GM21390 (cell line): ENCODE data around the gene TH.
"Not testable (repeated sequence)": the region's sequence is repeated elsewhere in the genome, so short reads cannot be mapped to it uniquely, and the experiment has no call there.

Experiments
- ATAC-seq: cut with Tn5 transposase; IDR thresholded peaks from one replicate; pipeline ENCODE4 v1.9.1; 2021; ENCODE audit not compliant: unreplicated experiment

Gene TH

GRCh38 chr11:2132246-2132645 lies 39.4 kb downstream of the TH start:
- no peak for ATAC-seq

DNA sequence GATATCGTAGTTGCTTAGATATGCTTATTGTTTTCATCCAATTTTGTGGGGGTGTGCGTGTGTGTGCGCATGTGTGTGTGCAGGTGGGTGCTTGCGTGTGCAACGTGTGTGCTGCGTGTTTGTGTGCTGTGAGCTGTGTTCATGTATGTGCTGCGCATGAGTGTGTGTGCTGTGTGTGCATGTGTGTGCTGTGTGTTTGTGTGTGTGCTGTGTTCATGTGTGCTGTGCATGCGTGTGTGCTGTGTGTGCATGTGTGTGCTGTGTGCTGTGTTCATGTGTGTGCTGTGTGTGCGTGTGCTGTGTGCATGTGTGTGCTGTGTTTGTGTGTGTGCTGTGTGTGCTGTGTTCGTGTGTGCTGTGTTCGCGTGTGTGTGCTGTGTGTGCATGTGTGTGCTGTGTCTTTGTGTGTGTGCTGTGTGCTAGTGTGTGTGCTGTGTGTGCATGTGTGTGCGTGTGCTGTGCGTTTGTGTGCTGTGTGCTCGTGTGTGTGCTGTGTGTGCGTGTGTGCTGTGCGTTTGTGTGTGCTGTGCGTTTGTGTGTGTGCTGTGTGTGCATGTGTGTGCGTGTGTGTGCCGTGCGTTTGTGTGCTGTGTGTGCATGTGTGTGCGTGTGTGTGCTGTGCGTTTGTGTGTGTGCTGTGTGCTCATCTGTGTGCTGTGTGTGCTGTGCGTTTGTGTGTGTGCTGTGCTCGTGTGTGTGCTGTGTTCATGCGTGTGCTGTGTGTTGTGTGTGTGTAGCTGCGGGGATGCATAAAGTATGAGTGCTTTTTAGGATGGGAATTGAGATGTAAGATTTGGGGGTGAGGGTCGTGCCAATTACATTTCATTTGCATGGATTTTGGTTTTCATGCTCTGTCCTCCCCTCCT lies 40.0 kb downstream of the TH start:
- no peak for ATAC-seq

DNA sequence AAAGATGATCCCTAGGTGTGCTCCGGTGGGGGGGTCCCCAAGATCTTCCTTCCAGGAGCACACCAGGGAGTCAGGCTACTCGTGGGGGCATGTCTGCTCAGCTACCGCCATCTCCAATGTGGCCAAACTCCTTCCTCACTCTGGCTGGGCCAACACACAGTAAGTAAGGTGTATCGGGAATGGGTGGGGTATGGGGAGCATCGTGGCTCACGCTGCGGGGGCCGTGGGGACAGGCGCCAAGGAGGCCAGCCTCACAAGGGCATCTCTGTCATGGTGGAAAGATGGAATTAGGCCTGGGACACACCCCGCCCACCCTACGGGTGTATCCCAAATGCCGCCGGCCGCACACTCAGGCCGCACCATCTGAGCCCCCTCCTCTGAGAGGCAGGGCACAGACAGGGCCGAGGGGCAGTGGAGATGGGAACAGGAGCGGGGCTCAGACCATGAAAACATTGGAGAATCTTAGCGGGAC lies 40.7 kb downstream of the TH start:
- ATAC-seq, result no peak

DNA sequence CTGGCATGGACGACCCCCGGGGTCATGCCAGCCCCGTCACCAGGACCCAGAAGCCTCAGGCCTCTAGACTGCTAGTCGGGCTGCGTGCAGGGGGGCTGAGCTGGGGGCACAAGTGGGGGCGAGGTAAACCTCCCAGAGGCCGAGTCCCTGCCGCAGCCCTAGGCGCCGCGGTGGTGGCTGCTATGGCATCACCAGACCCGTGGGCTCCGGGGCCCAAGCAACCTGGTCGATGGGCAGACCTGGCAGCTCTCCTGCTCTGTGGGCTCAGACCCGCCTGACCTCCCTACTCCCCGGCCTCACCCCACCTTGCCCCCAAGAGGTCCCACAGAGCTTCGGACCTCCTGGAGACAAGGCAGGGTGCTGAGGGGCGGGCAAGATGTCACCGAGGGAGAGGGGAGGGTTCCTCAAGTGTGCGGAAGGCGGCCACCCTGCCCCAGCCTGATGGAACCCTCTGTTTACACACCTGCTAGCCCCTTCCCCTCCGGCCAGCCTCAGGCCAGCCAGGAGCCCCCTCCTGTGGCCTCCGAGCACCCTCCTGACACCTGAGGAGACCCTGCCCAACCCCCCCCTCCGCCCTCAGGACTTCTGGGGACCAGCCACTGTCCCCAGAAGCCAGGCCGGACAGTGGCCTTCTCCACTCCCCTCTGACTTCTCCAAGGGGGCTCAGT lies 41.8 kb downstream of the TH start:
- no peak for ATAC-seq

DNA sequence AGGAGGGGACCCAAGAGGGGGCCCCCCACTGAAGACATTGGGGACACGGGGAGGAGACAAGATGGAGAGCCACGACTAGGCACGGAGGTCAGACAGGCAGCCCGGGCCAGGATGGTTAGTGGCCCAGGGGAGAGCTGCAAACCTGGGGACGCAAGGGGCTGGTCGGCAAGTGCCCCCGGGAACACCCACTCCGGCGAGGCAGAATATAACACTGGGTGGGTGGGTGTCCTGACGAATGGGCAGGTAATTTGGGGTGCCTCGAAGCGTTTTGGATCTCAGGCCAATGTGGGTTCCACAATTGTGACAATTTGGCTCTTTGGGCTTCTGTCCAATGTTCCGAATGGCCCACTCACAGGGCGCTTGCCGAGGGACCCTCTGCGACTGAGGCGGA lies 42.3 kb downstream of the TH start:
- ATAC-seq, result no peak

DNA sequence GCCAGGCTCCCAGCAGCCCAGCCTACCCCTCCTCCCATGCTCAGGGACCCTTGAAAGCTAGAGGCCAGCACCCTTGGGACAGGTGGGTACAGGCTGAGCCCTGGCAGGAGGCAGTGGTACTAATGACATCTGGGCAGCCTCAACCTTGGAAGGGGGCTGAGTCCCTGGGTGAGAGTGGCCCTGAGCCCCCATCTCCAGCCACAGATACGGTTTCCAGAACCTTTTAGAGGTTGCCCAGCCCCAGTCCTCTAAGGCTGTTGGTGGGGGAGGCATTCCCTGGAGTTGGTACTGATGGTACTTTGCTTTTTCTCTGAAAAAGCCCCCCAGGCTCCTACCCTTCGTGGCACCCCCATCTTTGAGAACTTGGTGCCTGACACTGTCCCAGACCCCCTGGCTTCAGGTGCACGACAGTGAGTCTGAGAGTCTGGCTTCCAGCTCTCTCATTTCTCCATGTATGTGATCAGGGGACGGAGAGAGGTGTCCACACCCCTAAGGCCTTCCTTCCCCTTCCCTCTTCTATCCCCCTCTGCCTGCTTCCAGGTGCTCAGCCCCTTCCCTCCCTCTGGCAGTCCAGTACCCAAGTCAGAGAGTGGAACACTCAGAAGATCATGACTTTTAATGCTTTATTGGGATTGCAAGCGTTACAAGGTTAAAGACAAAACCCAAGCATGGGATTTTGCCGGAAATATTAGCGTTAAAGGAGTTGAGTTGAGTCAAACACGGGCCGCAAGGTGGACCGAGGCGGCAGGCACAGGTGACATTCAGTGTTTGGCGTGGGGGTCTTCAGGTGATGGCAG lies 42.9 kb downstream of the TH start:
- no peak for ATAC-seq

DNA sequence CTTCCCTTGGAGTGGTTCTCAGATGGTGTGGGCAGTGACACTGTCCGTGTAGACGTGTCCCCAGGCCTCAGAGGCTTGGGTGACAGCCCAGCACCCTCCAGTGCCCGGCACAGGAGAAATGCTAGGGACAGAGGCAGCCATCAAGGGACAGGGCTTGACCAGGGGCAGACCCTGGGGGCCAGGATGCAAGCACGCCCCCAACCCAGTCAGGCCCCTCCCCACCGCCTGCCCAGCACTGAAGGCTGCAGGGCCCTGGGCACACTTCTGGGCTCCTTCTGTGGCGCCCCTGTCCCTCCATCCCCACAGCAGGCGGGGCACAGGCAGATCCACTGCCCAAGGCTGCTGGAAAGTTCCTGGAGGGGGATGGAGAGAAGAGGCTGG lies 43.5 kb downstream of the TH start:
- ATAC-seq, result no peak

DNA sequence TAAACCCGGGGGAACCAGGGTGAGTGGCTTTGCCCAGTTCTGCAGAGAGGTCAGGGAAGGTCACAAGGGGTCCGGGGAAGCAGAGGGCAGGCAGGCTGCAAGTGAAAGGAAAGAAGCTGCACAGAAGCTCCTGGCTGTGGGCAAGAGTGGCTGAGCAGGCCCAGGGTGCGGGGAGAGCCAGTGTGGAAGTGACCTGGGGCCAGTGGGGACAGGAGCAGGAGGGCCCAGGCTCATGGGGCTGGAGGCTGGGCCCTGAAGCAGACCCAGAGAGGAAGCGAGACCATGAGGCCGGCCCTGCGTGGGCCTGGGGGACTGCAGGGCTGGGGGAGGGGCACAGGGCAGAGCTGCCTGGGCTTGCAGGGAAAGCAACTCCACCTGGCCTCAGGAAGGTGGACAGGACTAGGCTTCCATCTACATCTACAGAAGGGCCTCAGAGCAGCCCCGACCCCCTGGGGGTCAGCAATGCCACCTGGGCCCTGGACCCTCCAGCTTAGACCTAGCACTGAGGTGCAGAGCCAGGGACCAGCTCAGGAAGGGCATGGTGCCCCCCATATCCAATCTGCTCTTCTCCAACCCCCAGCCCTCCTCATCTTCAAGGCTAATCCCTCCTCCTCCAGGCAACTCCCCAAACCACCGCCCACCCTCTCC lies 44.0 kb downstream of the TH start:
- no peak for ATAC-seq

DNA sequence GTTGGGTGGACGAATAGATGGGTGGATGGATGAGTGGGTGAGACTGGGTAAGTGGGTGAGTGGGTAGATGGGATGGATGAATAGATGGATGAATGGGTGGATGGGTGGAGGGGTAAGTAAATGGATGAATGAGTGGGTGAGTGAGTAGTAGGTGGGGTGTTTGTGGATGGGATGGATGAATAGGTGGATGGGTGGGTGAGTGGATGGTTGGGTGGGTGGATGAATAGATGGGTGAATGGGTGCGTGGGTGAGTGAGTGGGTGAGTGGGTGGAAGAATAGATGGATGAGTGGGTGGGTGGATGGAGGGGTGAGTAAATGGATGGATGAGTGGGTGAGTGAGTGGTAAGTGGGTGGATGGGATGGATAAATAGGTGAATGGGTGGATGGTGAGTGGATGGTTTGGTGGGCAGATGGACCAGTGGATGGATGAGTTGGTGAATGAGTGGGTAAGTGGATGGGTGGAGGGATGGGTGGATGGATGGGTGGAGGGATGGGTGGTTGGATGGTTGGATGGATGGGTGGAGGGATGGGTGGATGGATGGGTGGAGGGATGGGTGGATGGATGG lies 45.0 kb downstream of the TH start:
- no peak for ATAC-seq

- ATAC-seq, result not testable (repeated sequence)
These were observed 46.7 kb downstream of the TH start for GRCh38 chr11:2124736-2125484.

GRCh38 chr11:2123628-2123960 lies 48.0 kb downstream of the TH start:
- ATAC-seq, result no peak

- ATAC-seq, result no peak
These were observed 48.5 kb downstream of the TH start for GRCh38 chr11:2122907-2123627.

GRCh38 chr11:2122222-2122906 lies 49.3 kb downstream of the TH start:
- no peak for ATAC-seq

GRCh38 chr11:2121227-2122130 lies 50.1 kb downstream of the TH start:
- ATAC-seq, result no peak

DNA sequence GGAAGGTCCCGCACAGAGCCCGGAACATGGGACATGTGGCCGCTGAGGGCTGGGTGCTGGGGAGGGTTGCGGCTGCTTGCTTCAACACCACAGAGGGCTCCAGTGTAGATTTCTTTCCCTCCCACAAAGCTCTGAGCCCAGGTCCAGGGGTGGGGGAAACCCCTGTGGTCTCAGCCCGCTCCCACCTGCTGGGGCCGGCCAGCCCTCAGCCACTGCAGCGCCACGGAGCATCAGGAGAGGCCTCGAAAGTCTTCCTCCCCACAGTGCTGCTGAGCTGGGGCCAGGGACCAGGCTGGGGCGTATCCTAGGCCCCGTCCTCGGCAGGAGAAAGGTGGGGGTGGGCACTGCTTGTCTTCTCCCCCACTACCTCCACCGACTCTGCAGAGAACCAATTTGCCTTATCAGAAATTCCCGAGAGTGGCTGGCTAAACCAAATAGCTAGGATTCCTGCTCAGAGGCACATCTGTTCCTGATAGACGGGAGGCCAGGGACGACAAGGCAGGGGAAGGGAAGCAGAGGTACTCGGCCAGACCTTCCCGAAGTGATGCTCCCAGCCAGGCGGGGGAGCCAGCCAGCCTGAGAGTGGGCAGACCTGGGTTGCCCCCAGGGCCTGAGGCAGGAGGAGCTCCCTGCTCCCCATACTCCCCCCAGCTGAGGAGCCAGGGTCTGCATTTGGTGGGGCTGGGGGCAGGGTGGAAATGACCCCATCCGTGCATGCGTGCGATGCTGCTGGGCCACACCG lies 51.1 kb downstream of the TH start:
- ATAC-seq, result no peak

GRCh38 chr11:2118677-2119076 lies 52.9 kb downstream of the TH start:
- ATAC-seq, result no peak

GRCh38 chr11:2116680-2117079 lies 54.9 kb downstream of the TH start:
- no peak for ATAC-seq
